Hepatocyte (in vitro differentiated cells): Measurements from ENCODE around the gene METAP2. TPM values are rescaled to one million over a fixed set of nuclear protein-coding genes. Genes with fewer than 3 reads are reported as not detected.

Source experiments
- DNase-seq: peaks from one replicate; pipeline ENCODE4 v3.0.0-alpha.2; 2016; ENCODE audit warnings: low spot score
- H2AFZ ChIP-seq: fragments of 200-600 bp; sonication (generic); 2 replicates; pipeline ENCODE4 v1.6.0; 2016; ENCODE audit warnings: antibody characterized with exemption, mild to moderate bottlenecking
- H3K27ac ChIP-seq: fragments of 200-600 bp; sonication (generic); 2 replicates; pipeline ENCODE4 v1.5.1; 2016; ENCODE audit warnings: mild to moderate bottlenecking
- H3K27me3 ChIP-seq: fragments of 200-600 bp; sonication (generic); 2 replicates; pipeline ENCODE4 v1.6.1; 2016
- H3K36me3 ChIP-seq: fragments of 200-600 bp; sonication (generic); replicated peaks from 2 replicates; pipeline ENCODE4 v1.5.1; 2016; ENCODE audit warnings: low read depth; ENCODE audit not compliant: insufficient read depth
- H3K4me1 ChIP-seq: fragments of 200-600 bp; sonication (generic); 2 replicates; pipeline ENCODE4 v1.5.1; 2016; ENCODE audit warnings: mild to moderate bottlenecking, moderate library complexity; ENCODE audit not compliant: insufficient read depth
- H3K4me2 ChIP-seq: fragments of 200-600 bp; sonication (generic); 2 replicates; pipeline ENCODE4 v1.6.0; 2016
- H3K4me3 ChIP-seq: fragments of 200-600 bp; sonication (generic); 2 replicates; pipeline ENCODE4 v1.5.1; 2016; ENCODE audit warnings: mild to moderate bottlenecking
- H3K79me2 ChIP-seq: fragments of 200-600 bp; sonication (generic); 2 replicates; pipeline ENCODE4 v1.6.0; 2017; ENCODE audit warnings: mild to moderate bottlenecking
- H3K9me2 ChIP-seq: fragments of 200-600 bp; sonication (generic); replicated peaks from 2 replicates; pipeline ENCODE4 v1.6.0; 2017; ENCODE audit warnings: mild to moderate bottlenecking; ENCODE audit not compliant: insufficient read depth
- H3K9me3 ChIP-seq: fragments of 200-600 bp; sonication (generic); 2 replicates; pipeline ENCODE4 v1.5.1; 2016; ENCODE audit warnings: low read depth, mild to moderate bottlenecking
- H4K20me1 ChIP-seq: fragments of 200-600 bp; sonication (generic); 2 replicates; pipeline ENCODE4 v1.6.0; 2016; ENCODE audit warnings: mild to moderate bottlenecking; ENCODE audit not compliant: insufficient read depth, poor library complexity, severe bottlenecking
- CTCF ChIP-seq: fragments of 200-600 bp; sonication (generic); IDR thresholded peaks from 2 replicates; pipeline ENCODE4 v1.5.1; 2016; ENCODE audit warnings: antibody characterized with exemption, mild to moderate bottlenecking; ENCODE audit not compliant: poor library complexity
- EZH2 ChIP-seq: fragments of 200-600 bp; sonication (generic); IDR thresholded peaks from 2 replicates; pipeline ENCODE4 v1.6.1; 2016; ENCODE audit warnings: antibody characterized with exemption, mild to moderate bottlenecking, borderline replicate concordance
- EZH2phosphoT487 ChIP-seq: fragments of 200-600 bp; sonication (generic); IDR thresholded peaks from one replicate; pipeline ENCODE4 v1.6.1; 2018; ENCODE audit warnings: antibody characterized with exemption, mild to moderate bottlenecking, low read depth, moderate library complexity; ENCODE audit not compliant: unreplicated experiment, severe bottlenecking
- WGBS: methylation state at CpG from one replicate; pipeline ENCODE4 v1.1.6; 2016; ENCODE audit warnings: low lambda C conversion rate; ENCODE audit errors: missing lambda C conversion rate; 5-methylcytosine and 5-hydroxymethylcytosine counted together
- polyA plus RNA-seq: library from polyadenylated mRNA; unstranded; fragments of >200 nt; fragmentation: Nextera tagmentation; extraction: Ambion mirVana; gene quantifications from 2 replicates; pipeline ENCODE4 v1.2.1, GENCODE V29; 2016
- total RNA-seq: library from RNA; depleted of rRNA; stranded (reverse); fragments of >200 nt; gene quantifications from 2 replicates; pipeline ENCODE4 v1.2.3, GENCODE V29; 2014

The METAP2 gene
- total and polyA plus RNA-seq, 2 experiments from 2014 or later, result 44.7 to 69.7 TPM

DNA sequence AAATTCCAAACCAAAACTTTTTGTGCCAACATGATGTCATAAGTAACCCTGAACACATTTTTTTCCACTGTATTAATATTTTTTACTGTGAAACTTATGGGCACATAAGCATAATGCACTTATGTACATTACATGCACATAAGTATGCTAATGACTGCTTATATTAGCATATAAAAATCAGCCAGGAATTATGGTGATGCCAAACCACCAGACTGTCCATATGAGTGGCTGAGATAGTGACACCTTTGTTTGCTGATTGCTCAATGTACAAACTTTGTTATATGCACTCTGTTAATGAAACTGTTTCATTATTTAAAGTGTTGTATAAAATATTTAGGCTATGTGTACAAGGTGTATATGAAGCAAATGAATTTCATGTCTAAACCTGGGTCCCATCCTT, 45.0 kb downstream of the METAP2 start:
- Histone ChIP-seq H4K20me1 (no peaks in the 10 kb centered on the region), H3K9me2 (no peaks in the 10 kb centered on the region), H3K4me1 (peaks cover 11% of the 10 kb centered on the region), H3K4me3 (no peak overlapping the region), H3K4me2 (no peak overlapping the region), H3K9me3 (no peaks in the 10 kb centered on the region), H2AFZ (no peak overlapping the region), H3K27ac (no peak overlapping the region), H3K36me3 (no peaks in the 10 kb centered on the region), H3K79me2 (no peaks in the 10 kb centered on the region), H3K27me3 (no peaks in the 10 kb centered on the region)
- TF ChIP-seq CTCF, result no peak
- TF ChIP-seq EZH2, result no peak
- TF ChIP-seq EZH2phosphoT487, result no peak
- DNase-seq, result no peak

- H3K27ac ChIP-seq, result no peak overlapping the region
- H3K79me2 ChIP-seq, result no peaks in the 10 kb centered on the region
- peaks cover 11% of the 10 kb centered on the region for H3K4me1 ChIP-seq
- H3K36me3 ChIP-seq, result no peaks in the 10 kb centered on the region
- no peaks in the 10 kb centered on the region for H3K9me3 ChIP-seq
- no peaks in the 10 kb centered on the region for H4K20me1 ChIP-seq
- H3K4me3 ChIP-seq, result no peak overlapping the region
- DNase-seq, result no peak
- H3K27me3 ChIP-seq, result no peaks in the 10 kb centered on the region
- no peak overlapping the region for H3K4me2 ChIP-seq
- TF ChIP-seq EZH2phosphoT487, result no peak
- TF ChIP-seq EZH2, result no peak
- TF ChIP-seq CTCF, result no peak
- H3K9me2 ChIP-seq, result no peaks in the 10 kb centered on the region
- WGBS, result 79% methylated on average over 6 of the region's 6 CpGs
- no peak overlapping the region for H2AFZ ChIP-seq
Observed at GRCh38 chr12:95520816-95521215, 46.9 kb downstream of the METAP2 start.

GRCh38 chr12:95522692-95523091, 48.7 kb downstream of the METAP2 start:
- Histone ChIP-seq H3K9me3 (no peaks in the 10 kb centered on the region), H2AFZ (no peak overlapping the region), H3K36me3 (no peaks in the 10 kb centered on the region), H3K4me2 (no peak overlapping the region), H3K27ac (no peak overlapping the region), H3K4me1 (no peaks in the 10 kb centered on the region), H3K9me2 (no peaks in the 10 kb centered on the region), H4K20me1 (no peaks in the 10 kb centered on the region), H3K27me3 (no peaks in the 10 kb centered on the region), H3K4me3 (no peak overlapping the region), H3K79me2 (no peaks in the 10 kb centered on the region)
- DNase-seq, result no peak
- no peak for TF ChIP-seq EZH2
- TF ChIP-seq CTCF, result no peak
- no peak for TF ChIP-seq EZH2phosphoT487
- WGBS, result 90% methylated on average over 8 of the region's 8 CpGs

GRCh38 chr12:95528431-95528830, 54.5 kb downstream of the METAP2 start:
- Histone ChIP-seq H3K4me3 (no peak overlapping the region), H2AFZ (no peak overlapping the region), H3K27ac (no peak overlapping the region), H3K27me3 (no peaks in the 10 kb centered on the region), H3K4me2 (no peak overlapping the region), H3K9me3 (no peaks in the 10 kb centered on the region), H3K79me2 (no peaks in the 10 kb centered on the region), H3K9me2 (no peaks in the 10 kb centered on the region), H4K20me1 (no peaks in the 10 kb centered on the region), H3K36me3 (no peaks in the 10 kb centered on the region), H3K4me1 (no peaks in the 10 kb centered on the region)
- no peak for TF ChIP-seq EZH2
- no peak for TF ChIP-seq EZH2phosphoT487
- no peak for TF ChIP-seq CTCF
- WGBS, result 79% methylated on average over 4 of the region's 4 CpGs
- DNase-seq, result no peak
